Left cardiac atrium (tissue), 4 donors: ENCODE measurements around the gene KMT2B. TPM values are rescaled to one million over a fixed set of nuclear protein-coding genes. Genes with fewer than 3 reads are reported as not detected.
A peak's percentile ranks its signal among the peaks of the same experiment; 100 is the strongest.

ENCODE experiments used
- ATAC-seq, 2 donors: fragments of 200-7000 bp; cut with Tn5 transposase; one replicate each; pipeline ENCODE4 v1.9.1; 2020; ENCODE audit warnings: mild to moderate bottlenecking in 2 of 2, moderate library complexity in 2 of 2
- DNase-seq: peaks from one replicate; pipeline ENCODE4 v3.0.0-alpha.2; 2020
- intact Hi-C, 2 donors: fragments of 100-400 bp; cut with DNase I; formaldehyde crosslinking; loops; one replicate each; pipeline versions ENCODE4 v1.14.1 to v1.15.1; 2022 to 2023
- total RNA-seq, 2 donors: library from RNA; stranded (reverse); fragmentation: NEBNext Ultra II Directional; extraction: Animal tissue kit (Norgen Biotek cat#: 25700); gene quantifications; one replicate each; pipeline ENCODE4 v1.2.1, GENCODE V29; 2021
- donor health status: DM: no; HTN: yes; CAD: no.
- donor health status: DM: no; HTN: yes; CAD: no; lungs with severe emphysema.
- donor health status: DM: yes; HTN: yes; CAD: no.
- donor health status: Dilated cardiomyopathy.

KMT2B gene
- total RNA-seq, 2 donors from 2014 or later: 15.4 to 17.1 TPM

DNA sequence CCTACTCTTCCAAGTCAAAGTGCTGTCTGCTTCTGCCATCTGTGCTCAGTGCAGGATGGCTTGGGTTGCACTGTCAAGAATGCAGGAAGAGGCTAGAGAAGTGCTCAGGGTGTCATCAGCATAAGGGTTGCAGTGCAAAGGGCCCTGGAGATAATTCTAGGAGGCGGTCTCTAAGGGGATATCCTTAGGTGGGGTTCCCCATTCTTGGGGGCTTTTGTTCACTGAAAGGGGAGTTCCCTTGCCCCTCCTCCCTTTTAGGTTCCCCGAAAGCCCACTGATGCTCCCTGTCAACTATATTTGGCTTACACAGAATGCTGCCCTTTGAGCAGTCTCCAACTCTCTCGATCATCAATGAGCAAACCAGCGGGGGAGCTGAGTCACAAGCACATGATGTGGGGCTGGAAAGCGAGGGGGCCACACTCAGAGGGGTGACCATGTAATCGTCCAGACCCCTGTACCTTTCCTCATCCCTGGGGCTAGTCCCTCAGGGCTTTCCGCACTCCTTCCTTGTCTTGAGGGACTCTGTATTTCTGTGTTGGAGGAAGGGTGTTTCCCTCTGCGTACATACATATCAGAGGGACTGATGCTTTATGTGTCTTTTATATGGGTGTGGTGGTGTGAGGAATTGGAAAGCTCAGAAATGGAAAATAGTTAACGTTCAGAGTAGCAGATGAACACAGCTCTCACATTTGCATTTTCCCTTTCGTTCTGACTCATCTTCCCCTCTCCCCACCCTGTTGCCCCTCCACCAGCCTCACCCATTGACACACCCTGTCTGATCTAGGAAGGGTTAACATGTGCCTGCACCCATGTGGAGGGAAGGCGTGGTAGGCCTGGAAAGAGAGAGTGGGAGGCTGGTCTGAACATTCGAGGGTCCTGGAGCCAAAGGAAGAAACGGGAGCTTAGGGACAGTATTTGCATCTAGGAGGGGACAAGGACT, 6.7 kb upstream of the KMT2B start:
- intact Hi-C loops: loop anchor here in 1 of 2 donors (5.0 to 10.0 kb wide), 2 partner anchors 159 to 224 kb away; partner anchors contain the start of gene LRFN3
- DNase-seq (no peak), ATAC-seq (no peak)

DNA sequence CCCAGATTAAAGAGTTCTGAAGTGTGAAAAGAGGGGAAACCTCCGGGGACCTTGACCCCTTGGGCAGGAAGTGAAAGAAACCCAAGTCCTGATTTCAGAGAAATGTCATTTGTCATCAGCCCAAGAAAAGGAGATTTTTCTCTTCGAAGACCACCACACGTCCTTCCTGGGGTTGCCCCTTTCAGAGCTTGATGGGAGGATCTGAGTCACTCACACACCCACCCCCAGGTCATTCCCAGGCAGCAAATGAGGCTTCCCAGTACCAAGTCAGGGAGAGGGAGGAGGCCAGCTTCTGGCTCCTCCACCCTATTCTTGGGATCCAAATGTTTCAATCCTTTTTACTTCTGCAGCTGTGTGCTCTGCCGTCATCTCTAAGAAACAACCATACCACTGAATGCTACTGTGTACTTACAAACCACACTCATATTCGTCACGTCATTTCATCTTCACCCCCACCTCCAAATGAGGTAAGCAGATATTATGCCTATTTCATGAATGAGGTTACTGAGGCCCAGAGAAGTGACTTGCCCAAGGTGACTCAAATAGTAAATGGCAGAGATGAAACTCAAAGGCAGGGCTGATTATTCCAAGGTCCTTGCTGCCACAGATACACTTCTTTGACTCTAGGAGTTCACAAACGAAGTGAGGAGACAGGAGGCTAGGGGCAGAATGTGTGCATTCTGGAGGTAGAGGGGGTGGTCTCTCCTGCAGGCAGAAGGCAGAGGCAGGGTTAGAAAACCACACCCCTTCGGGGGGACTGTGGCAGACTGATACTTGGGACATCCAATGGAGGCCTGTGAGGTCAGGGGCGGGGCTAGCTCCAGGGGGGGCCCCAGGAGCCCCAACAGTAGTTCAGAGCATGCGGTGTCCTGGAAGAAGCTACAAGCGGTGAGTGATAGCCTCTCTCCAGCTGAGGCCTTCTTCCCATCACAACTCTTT, 5.0 kb upstream of the KMT2B start:
- ATAC-seq: no peak
- DNase-seq: no peak
- intact Hi-C loops: loop anchor here in 1 of 2 donors (5.0 to 10.0 kb wide), 2 partner anchors 161 to 222 kb away; partner anchors contain the start of gene LRFN3

DNA sequence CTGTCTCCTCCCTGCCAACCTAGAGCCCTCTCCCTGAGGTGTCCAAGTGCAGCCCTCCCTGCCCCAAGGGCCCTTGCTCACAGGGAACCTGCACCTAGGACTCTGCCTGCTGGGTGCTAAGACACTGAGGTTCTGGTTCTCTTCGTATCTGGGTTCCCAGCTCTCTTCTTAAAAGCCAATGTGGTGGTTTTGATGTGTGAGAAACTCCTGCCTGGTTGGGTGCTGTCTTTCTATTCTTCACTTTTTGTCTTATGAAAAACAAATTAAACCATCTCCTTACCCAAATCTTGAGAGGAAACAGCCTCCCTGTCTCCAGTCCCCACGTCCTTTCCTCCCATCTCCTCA, 4.3 kb upstream of the KMT2B start:
- ATAC-seq (no peak), DNase-seq (no peak)
- intact Hi-C loops: loop anchor here in 1 of 2 donors (5.0 to 10.0 kb wide), 2 partner anchors 161 to 221 kb away; partner anchors contain the start of gene LRFN3

DNA sequence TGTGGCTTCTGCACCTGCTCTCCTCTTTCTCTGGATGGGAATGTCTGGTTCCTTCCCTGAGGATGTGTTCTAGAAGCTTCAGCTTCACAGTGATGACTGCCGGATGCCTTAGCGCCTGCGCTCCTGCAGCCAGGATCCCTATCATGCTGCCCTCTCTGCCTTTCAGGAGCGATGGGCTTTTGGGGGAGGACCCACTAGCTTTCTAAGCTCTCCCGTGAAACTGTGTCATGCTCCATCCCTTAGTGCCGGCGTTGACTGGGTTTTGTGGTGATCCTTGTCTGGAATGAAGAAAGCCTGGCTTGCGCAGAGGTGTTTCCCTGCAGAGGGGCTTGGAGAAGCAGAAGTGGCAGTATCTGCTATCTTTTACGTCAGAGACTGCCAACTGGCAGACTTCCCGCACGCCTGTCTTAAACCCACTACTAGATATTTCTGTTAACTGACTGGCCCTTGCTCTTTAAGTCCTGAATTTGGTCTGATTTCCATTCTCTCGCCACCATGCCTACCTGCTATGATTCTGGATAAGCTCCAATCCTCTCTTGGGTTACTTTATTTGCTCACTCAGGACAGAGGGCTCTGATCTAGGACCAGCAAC, 3.8 kb upstream of the KMT2B start:
- DNase-seq: no peak
- no peak for ATAC-seq
- intact Hi-C loops: loop anchor here in 1 of 2 donors (5.0 to 10.0 kb wide), 2 partner anchors 162 to 221 kb away; partner anchors contain the start of gene LRFN3

DNA sequence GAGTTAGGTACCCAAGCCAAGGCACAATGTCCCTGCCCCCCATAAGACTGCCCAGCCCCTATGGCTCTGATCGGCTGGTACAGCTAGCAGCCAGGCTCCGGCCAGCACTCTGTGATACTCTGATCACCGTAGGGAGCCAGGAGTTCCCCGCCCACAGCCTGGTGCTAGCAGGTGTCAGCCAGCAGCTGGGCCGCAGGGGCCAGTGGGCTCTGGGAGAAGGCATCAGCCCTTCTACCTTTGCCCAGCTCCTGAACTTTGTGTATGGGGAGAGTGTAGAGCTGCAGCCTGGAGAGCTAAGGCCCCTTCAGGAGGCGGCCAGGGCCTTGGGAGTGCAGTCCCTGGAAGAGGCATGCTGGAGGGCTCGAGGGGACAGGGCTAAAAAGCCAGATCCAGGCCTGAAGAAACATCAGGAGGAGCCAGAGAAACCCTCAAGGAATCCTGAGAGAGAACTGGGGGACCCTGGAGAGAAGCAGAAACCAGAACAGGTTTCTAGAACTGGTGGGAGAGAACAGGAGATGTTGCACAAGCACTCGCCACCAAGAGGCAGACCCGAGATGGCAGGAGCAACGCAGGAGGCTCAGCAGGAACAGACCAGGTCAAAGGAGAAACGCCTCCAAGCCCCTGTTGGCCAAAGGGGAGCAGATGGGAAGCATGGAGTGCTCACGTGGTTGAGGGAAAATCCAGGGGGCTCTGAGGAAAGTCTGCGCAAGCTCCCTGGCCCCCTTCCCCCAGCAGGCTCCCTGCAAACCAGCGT, 3.0 kb upstream of the KMT2B start:
- no peak for ATAC-seq
- DNase-seq: no peak
- intact Hi-C loops: loop anchor here (5.0 to 10.0 kb wide), 3 partner anchors 162 to 220 kb away; partner anchors contain the start of genes LRFN3 (in 1 of the 2) and TMEM147 (in 1 of the 2)

DNA sequence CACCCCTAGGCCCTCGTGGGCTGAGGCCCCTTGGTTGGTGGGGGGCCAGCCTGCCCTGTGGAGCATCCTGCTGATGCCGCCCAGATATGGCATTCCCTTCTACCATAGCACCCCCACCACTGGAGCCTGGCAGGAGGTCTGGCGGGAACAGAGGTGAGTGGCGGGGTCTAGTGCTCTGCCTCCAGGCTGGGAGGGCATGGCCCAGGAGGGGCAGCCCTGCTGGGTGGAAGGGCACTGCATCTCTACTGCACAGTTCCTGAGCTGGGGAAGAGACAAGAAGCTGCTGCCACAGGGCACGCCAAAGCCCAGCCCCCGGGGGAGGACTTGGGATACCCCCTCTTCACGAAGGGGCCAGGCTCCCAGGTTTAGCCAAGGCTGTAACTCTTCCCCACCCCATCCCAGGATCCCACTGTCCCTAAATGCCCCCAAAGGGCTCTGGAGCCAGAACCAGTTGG, 2.4 kb upstream of the KMT2B start:
- intact Hi-C loops: loop anchor here (5.0 to 10.0 kb wide), 2 partner anchors 168 to 219 kb away; partner anchors contain the start of genes LRFN3 (in 1 of the 2) and TMEM147 (in 1 of the 2)

DNA sequence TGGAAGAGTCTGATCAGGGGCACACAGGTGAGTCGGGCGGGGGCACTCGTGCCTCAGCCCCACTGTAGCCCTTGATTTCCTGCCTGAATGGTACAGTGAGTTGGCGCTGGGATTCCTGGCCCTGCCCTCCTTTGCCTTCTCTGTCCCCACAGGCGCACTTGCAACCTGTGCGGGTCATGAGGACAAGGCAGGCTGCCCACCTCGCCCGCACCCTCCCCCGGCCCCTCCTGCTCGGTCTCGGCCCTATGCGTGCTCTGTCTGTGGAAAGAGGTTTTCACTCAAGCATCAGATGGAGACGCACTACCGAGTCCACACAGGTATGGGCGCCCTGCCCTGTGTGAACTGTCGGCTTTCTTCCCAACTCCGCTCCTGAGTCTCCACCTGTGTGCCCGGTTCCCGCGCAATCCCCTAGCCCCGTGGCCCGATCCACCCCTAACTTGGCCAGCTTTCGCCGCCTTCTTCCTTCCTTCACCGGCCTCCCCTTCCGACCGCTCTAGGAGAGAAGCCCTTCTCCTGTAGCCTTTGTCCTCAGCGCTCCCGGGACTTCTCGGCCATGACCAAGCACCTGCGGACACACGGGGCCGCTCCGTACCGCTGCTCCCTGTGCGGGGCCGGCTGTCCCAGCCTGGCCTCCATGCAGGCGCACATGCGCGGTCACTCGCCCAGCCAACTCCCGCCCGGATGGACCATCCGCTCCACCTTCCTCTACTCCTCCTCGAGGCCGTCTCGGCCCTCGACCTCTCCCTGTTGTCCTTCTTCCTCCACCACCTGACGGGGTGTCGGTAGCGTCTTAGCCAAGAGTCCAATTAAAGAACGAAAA, 1.6 kb upstream of the KMT2B start:
- ATAC-seq (peak; percentile 42 to 56), DNase-seq (peak; percentile 73)
- intact Hi-C loops: loop anchor here (2.0 to 10.0 kb wide), 3 partner anchors 23 to 219 kb away; partner anchors contain the start of genes LRFN3 (in 1 of the 2) and TMEM147 (in 1 of the 2)

More for the DNA sequence above, 2.4 kb upstream of the KMT2B start:
- ATAC-seq: no peak
- DNase-seq: no peak

DNA sequence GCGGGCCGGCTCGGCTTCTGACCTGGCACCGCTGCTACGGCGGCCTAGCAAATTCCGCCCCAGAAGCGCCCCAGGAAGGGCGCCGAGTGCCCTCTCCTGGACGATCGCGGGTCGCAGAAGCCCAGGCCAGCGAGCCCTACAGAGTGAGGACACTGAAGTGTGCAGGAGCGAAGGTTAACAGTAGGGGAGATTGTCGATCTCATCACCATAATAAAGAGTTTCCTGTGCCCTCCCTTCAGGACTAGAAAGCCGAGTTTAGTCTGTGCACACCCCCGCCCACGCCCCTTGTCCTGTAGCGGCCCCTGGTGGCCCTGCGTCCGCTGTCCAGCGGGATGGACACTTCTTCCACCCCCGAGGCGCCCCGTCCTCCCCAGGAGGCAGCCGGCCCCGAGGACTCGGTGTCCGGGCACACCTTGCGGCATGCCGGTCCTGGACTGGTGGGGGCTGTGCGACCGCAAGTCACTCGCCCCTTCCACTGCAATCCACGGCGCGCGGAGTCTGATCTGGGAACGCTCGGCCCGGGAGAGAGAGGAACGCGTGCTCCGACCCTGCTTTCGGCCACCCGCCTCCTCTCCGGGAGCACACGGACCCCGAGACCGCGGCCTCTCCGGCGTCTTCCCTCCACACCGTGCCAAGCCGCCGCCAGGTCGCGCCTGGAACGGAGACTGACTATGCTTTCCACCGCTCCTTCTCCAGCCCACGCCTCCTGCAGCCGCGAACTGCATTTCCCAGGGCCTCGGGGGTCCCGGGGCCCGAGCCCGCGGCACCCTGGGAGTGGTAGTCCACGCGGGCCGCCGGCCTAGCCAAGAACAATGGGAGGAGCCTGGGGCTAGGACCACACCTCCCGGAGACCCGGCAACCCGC, 770 bp upstream of the KMT2B start:
- ATAC-seq: peak; percentile 94 to 96
- peak; percentile 97 for DNase-seq
- intact Hi-C loops: loop anchor here (2.0 to 10.0 kb wide), 3 partner anchors 24 to 218 kb away; partner anchors contain the start of genes LRFN3 (in 1 of the 2) and TMEM147 (in 1 of the 2)

DNA sequence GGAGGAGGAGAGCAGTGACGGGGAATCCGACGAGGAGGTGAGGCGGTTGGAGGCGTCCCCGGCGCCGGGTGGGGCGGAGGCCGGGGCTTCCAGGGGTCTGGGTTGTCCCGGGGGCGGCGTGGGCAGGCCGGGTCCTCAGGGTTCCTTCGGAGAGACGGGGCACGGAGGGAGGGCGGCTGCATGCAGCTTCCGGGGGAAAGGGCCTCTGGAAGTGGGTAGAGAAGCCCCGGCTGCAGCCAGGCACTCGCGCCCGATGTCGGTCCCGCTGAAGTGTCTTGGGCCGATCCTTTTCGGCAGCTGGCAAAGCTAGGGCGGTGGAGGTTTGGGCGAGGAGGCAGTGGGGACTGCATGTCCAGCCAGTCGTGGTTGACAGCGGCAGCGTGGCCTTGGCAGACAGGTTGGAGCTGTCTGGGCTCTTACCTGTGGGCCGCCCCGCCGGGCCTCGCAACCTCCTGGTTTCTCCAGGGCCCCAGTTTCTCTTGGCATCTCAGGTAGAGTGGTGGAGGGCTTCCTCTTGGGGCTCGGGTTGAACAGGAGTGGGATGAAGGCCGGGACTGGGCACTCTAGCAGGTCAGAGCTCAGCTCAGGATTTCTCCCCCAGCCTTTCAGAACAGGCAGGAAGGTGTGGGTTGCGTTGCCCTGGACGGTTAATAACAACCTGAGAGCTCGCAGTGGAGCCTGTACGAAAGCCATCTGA, 690 bp downstream of the KMT2B start:
- intact Hi-C loops: loop anchor here (5.0 to 10.0 kb wide), 2 partner anchors 171 to 216 kb away; partner anchors contain the start of genes LRFN3 (in 1 of the 2) and TMEM147 (in 1 of the 2)
- ATAC-seq (no peak), DNase-seq (peak; percentile 60)

DNA sequence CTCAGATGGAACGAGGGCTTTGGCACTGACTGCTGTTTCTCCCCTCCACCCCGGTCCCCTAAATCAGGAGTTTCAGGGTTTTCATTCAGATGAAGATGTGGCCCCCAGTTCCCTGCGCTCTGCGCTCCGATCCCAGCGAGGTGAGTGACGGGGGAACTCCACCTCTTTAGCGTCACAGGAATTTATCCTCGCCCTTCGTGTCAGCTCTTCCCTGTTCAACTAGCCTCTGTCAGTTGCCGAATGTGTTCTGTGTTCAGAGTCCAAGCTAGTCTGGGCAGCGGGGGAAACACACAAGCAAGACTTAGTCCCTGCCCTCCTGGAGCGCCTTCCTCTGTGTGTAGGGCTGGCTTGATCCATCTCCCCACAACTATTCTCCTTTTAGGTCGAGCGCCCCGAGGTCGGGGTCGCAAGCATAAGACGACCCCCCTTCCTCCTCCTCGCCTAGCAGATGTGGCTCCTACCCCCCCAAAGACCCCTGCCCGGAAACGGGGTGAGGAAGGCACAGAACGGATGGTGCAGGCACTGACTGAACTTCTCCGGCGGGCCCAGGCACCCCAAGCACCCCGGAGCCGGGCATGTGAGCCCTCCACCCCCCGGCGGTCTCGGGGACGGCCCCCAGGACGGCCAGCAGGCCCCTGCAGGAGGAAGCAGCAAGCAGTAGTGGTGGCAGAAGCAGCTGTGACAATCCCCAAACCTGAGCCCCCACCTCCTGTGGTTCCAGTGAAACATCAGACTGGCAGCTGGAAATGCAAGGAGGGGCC, 1.8 kb downstream of the KMT2B start:
- DNase-seq (no peak), ATAC-seq (no peak)
- intact Hi-C loops: loop anchor here (5.0 to 10.0 kb wide), 2 partner anchors 172 to 215 kb away; partner anchors contain the start of genes LRFN3 (in 1 of the 2) and TMEM147 (in 1 of the 2)

DNA sequence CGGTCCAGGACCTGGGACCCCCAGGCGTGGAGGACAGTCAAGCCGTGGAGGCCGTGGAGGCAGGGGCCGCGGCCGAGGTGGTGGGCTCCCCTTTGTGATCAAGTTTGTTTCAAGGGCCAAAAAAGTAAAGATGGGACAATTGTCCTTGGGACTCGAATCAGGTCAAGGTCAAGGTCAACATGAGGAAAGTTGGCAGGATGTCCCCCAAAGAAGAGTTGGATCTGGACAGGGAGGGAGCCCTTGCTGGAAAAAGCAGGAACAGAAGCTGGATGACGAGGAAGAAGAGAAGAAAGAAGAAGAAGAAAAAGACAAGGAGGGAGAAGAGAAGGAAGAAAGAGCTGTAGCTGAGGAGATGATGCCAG, 2.3 kb downstream of the KMT2B start:
- DNase-seq: no peak
- ATAC-seq: no peak
- intact Hi-C loops: no loop called here

DNA sequence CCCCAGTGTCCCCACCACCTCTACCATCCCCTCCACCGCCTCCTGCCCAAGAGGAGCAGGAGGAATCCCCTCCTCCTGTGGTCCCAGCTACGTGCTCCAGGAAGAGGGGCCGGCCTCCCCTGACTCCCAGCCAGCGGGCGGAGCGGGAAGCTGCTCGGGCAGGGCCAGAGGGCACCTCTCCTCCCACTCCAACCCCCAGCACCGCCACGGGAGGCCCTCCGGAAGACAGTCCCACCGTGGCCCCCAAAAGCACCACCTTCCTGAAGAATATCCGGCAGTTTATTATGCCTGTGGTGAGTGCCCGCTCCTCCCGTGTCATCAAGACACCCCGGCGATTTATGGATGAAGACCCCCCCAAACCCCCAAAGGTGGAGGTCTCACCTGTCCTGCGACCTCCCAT, 2.8 kb downstream of the KMT2B start:
- DNase-seq (no peak), ATAC-seq (no peak)
- intact Hi-C loops: no loop called here

DNA sequence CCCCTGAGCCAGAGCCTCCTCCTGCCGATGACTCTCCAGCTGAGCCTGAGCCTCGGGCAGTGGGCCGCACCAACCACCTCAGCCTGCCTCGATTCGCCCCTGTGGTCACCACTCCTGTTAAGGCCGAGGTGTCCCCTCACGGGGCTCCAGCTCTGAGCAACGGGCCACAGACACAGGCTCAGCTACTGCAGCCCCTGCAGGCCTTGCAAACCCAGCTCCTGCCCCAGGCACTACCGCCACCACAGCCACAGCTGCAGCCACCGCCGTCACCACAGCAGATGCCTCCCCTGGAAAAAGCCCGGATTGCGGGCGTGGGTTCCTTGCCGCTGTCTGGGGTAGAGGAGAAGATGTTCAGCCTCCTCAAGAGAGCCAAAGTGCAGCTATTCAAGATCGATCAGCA, 3.6 kb downstream of the KMT2B start:
- intact Hi-C loops: no loop called here
- ATAC-seq (no peak), DNase-seq (no peak)

DNA sequence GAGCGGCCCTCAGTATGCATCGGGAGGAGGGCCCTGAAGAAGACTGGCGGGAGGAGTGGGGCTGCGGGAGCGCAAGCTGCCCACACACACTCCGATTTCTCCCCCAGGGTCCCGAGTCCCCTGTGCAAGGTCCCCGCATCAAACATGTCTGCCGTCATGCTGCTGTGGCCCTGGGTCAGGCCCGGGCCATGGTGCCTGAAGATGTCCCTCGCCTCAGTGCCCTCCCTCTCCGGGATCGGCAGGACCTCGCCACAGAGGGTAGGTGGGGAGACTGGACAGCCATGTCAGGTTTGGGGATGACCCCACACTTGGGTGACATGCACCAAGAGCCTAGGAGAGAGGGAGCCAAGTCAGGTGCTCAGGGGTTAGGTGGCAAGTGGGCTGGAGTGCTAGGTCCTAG, 4.7 kb downstream of the KMT2B start:
- no peak for DNase-seq
- no peak for ATAC-seq
- intact Hi-C loops: no loop called here

DNA sequence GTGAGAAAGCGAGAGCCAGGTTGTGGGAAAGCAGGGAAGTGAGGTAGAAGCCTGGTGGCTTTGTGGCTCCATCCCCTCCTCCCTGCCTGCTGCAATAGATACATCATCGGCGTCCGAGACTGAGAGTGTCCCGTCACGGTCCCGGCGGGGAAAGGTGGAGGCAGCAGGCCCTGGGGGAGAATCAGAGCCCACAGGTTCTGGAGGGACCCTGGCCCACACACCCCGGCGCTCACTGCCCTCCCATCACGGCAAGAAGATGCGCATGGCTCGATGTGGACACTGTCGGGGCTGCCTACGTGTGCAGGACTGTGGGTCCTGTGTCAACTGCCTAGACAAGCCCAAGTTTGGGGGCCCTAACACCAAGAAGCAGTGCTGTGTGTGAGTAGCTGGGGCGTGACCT, 5.1 kb downstream of the KMT2B start:
- intact Hi-C loops: no loop called here

More for the DNA sequence above, 5.1 kb downstream of the KMT2B start:
- DNase-seq (no peak), ATAC-seq (no peak)
